GM12878 (cell line): ENCODE results near the gene SCLT1.

Experiments used
- BACH1 ChIP-seq: fragments of 450-650 bp; IDR thresholded peaks from 2 replicates; pipeline ENCODE4 v1.6.1; 2017; ENCODE audit warnings: mild to moderate bottlenecking, borderline replicate concordance
- CEBPB ChIP-seq, 2 experiments: fragments of 150-350 bp in 1 of 2; IDR thresholded peaks; 2 replicates each; pipeline ENCODE4 v1.6.1; 2012 to 2014; ENCODE audit warnings: low read depth in 2 of 2, low read length in 2 of 2, borderline replicate concordance in 1 of 2, inconsistent platforms in 1 of 2
- CTCF ChIP-seq, 3 experiments: IDR thresholded peaks in 2 of 3; conservative IDR thresholded peaks in 1 of 3; 2 replicates each; pipeline ENCODE4 v1.5.1; 2011; ENCODE audit warnings: low read depth in 3 of 3, low read length in 3 of 3, mild to moderate bottlenecking in 3 of 3, control low read depth in 2 of 3, moderate library complexity in 2 of 3, inconsistent platforms in 1 of 3, mixed read lengths in 1 of 3; ENCODE audit not compliant: control insufficient read depth in 2 of 3, insufficient read depth in 1 of 3; ENCODE audit errors: extremely low read depth in 1 of 3
- EP300 ChIP-seq, 2 experiments: fragments of 150-350 bp in 1 of 2; IDR thresholded peaks; 2 replicates each; pipeline ENCODE4 v1.6.1; 2011 to 2012; ENCODE audit warnings: low read depth in 2 of 2, low read length in 2 of 2, borderline replicate concordance in 1 of 2, improper control_type of control experiment in 1 of 2, inconsistent platforms in 1 of 2; ENCODE audit not compliant: control insufficient read depth in 1 of 2
- ESRRA ChIP-seq: IDR thresholded peaks from 2 replicates; pipeline ENCODE4 v1.6.1; 2012; ENCODE audit warnings: mild to moderate bottlenecking, low read length, improper control_type of control experiment
- RBBP5 ChIP-seq: fragments of 200-600 bp; sonication (generic); conservative IDR thresholded peaks from 2 replicates; pipeline ENCODE4 v1.6.1; 2016
- REST ChIP-seq: IDR thresholded peaks from 2 replicates; pipeline ENCODE4 v1.6.1; 2012; ENCODE audit warnings: mild to moderate bottlenecking, low read depth, low read length
- STAT1 ChIP-seq: fragments of 450-650 bp; conservative IDR thresholded peaks from 2 replicates; pipeline ENCODE4 v1.6.1; 2014; ENCODE audit warnings: antibody characterized with exemption, mild to moderate bottlenecking
- ZNF274 ChIP-seq: IDR thresholded peaks from one replicate; pipeline ENCODE4 v1.8.0; 2011; ENCODE audit not compliant: insufficient read length, insufficient read depth

- TF ChIP-seq RBBP5 (no peak), ESRRA (no peak), STAT1 (no peak), CTCF (IDR thresholded peaks at IDR 0.05 in 2 of 3, conservative IDR thresholded peaks at IDR 0.05 in 1 of 3; ENCODE audit: control insufficient read depth in 2 of 3, extremely low read depth in 1 of 3, insufficient read depth in 1 of 3, low read depth in 3 of 3, low read length in 3 of 3) (no peak), EP300 (IDR thresholded peaks at IDR 0.05; ENCODE audit: borderline replicate concordance in 1 of 2, control insufficient read depth in 1 of 2, low read depth in 2 of 2, low read length in 2 of 2) (no peak), ZNF274 (no peak), CEBPB (IDR thresholded peaks at IDR 0.05; ENCODE audit: borderline replicate concordance in 1 of 2, low read depth in 2 of 2, low read length in 2 of 2) (no peak), BACH1 (no peak), REST (no peak)
Measured at GRCh38 chr4:128837198-128837597, 256.1 kb downstream of the SCLT1 start.
